Esophagus muscularis mucosa (tissue), 4 donors: ENCODE results near the gene RAB37.

Experiments
- CTCF ChIP-seq, 3 experiments: fragments of 200-600 bp in 2 of 3; fragments of 450-650 bp in 1 of 3; sonication (generic) in 2 of 3; IDR thresholded peaks; one replicate each; pipeline ENCODE4 v1.5.1; 2017 to 2019; ENCODE audit warnings: antibody characterized with exemption in 3 of 3, mild to moderate bottlenecking in 2 of 3, moderate library complexity in 1 of 3
- EP300 ChIP-seq: sonication (generic); formaldehyde crosslinking; IDR thresholded peaks from one replicate; pipeline ENCODE4 v1.6.1; 2017; ENCODE audit warnings: antibody characterized with exemption
- POLR2A ChIP-seq: fragments of 450-650 bp; IDR thresholded peaks from one replicate; pipeline ENCODE4 v1.6.1; 2017; ENCODE audit warnings: antibody characterized with exemption, moderate library complexity, mild to moderate bottlenecking, low read depth

- TF ChIP-seq EP300 (no peak), CTCF (IDR thresholded peaks at IDR 0.05) (no peak), POLR2A (no peak)
Measured at GRCh38 chr17:74782571-74782970, 45.5 kb downstream of the RAB37 start.
